HG02981 (cell line): ENCODE measurements around the gene EFCAB8.

Experiments used
- ATAC-seq: cut with Tn5 transposase; IDR thresholded peaks from one replicate; pipeline ENCODE4 v1.9.1; 2021; ENCODE audit warnings: mild to moderate bottlenecking, moderate library complexity; ENCODE audit not compliant: unreplicated experiment

Gene EFCAB8, protein sequence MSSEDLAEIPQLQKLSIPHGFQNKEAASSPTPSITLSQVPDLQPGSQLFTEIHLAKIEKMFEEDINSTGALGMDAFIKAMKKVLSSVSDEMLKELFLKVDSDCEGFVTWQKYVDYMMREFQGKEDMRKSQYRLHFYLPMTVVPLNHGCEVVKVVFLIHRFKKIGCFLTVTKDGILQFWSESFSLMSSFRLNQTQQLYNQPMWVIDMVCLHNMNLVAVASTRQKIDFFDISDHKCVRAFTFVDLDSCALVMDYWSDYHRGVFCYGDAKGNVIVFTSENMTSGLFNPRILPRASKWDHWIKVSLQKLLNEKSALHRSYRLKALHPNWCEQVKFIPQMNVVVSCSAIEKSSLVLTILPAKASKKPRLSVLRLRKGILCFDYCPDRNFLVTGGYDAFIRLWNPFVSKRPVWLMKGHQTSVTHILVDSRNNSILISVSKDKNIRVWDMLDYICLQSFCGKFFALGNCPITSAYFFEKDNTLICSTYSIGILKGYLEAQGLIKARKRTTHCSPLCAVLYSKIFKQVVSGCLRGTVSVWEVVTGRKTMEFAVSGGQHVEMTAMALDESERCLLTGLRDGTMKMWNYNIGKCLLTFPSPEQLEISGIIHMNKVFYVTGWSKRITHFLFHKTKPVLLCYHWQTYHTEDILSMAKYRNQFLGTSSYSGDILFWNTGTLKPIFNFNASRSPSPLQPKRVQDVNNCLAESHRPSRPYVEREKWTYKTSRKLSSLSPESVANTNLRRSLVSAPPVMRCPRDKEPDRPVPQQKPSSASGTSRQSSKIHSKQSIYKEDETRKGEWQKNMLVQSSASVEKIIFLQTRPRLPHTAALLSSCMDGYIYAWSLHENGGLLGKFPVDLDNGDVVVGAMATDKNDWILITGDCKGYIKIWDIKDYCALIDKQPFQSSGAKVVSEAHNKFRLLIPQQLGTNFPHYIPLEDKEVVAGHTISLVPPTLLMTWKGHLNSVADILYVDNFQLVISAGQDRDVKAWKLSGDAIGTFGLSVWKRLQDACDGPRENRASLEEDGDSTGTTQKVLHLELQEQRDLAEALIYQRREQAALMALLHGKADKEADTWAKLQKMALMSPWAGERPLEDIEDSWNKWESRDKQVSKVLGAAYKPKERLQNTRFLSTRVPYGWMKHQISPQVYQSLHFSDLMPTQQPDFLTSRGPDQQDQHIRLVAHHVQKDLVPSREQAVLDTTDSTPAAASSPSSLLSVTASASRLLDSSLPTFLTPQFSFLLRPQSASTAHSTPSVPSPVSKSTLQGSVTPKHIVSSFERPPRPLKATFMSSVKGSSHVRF

DNA sequence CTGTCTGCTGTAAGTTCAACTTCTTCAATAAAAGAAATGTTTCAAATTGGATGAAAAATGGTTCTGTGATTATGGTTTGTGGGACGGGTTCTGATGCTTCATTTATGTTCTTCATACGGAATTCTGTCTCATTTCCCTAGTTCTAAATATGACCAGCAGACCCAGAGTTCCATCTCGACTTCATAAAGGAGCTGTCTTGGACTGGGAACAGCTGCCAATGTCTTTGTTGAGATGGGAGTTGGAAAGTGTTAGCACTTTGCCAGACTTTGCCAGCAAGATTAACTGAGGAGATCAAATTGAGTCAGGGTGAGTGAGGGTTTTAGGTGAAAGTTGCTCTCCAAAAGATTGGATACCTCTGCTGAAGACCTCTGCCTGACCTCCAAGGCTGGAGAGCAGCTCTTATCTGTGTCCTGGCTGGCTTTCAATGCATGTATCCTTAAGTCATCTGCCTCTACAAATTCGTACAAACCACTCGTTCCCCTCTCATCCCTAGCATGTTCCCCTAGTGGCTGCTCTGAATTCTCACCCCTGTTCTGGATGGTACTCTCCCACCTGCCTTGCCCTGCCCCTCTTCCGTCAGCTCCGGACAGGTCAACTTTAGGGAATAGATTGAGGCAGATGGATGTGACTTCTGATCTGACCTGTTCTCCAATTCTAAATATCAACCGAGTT lies at the start of gene EFCAB8:
EFCAB8 (plus strand) TSS at position 223 of the 672 bp plus-strand sequence. CDS start 4,870 bp downstream, outside the sequence.
- ATAC-seq, result no peak

DNA sequence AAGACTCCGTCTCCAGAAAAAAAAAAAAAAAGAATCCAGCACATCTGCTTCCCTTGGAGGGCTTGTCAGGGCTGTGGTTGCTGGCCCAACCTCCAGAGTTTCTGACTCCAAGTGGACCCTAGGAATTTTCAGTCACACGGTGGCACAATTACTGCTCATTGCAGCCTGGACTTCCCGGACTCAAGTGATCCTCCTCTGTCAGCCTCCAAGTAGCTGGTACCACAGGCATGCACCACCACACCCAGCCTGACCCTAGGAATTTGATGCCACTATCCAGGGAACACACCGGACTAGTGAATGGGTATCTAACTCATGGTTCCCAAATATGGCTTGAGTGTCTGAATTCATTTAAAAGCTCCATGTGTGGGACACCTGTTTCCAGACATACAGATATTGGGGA lies 48.8 kb upstream of the EFCAB8 start:
- no peak for ATAC-seq

- no peak for ATAC-seq
Measured at GRCh38 chr20:32810941-32811340, 47.8 kb upstream of the EFCAB8 start.

GRCh38 chr20:32811886-32812285 lies 46.8 kb upstream of the EFCAB8 start:
- no peak for ATAC-seq

DNA sequence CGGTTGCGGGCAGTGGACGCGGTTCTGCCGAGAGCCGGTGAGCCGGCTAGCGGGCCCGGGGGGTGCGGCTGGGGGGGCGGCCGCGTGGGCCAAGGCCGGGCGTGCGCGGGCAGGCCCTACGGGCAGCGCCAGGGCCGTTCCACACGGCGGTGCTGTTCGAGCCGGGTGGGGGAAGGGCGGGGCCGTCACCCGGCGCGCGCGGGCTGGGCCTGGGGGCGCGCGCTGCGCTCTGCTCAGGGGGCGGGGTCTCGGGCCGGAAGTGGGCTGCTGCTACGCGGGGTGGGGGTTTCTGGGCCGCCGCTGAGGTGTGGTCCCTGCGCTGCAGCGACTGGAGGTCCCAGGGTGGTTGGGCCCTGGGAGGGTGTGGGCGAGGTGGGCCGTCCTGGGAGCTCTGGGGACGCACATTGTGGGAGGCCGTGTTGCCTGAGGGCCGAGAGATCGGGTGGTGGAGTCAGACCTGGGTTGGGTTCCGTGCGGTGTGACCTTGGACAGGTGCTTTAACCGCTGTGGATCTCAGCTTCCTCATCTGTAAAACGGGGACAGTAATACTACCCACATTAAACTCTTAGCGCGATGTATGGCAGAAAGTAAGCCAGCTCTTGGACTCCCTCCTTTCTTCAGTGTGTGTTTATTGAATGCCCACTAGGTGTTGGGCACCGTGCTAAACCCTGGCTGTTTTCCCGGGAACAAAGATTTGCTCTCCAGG lies 38.6 kb upstream of the EFCAB8 start:
- peak; percentile 63 for ATAC-seq

GRCh38 chr20:32820698-32821377 lies 37.9 kb upstream of the EFCAB8 start:
- ATAC-seq, result no peak

DNA sequence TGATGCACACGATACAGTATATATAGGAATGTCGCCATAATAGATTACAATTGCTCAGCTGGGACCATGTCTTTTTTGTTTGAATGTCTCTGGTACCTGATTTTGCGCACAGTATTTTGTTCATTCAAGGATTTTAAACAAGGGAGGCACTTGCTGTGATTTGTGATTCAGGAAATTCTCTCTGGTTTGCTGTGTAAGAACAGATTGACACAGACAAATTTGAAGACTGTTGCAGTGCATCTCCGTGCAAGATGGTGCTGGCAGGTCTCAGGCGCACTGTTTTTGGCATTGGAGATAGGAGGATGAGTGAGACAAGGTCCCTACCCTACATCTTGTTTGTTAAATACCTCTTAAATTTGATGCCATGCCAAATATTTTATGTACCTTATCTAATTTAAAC lies 36.5 kb upstream of the EFCAB8 start:
- ATAC-seq, result no peak

DNA sequence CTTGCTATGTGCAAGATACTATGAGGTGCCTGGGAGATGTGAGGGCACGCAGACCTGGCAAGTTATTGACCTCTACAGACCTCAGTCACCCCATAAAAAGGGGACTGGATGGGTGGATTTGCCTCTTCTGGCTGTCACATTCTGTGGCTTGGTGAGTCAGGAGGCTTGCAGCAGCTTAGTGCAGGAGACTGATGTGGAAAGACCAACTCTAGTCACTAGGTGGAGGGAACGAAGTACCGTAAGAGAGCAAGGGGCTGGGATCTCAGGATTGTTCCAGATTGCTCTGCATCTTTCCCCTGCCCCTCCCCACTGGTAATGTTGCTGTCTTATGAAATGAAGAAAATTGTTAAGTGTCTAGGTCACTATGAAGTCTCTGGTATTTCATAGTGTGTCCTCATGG lies 35.6 kb upstream of the EFCAB8 start:
- ATAC-seq, result no peak

- no peak for ATAC-seq
Measured at GRCh38 chr20:32823737-32824588, 34.8 kb upstream of the EFCAB8 start.

DNA sequence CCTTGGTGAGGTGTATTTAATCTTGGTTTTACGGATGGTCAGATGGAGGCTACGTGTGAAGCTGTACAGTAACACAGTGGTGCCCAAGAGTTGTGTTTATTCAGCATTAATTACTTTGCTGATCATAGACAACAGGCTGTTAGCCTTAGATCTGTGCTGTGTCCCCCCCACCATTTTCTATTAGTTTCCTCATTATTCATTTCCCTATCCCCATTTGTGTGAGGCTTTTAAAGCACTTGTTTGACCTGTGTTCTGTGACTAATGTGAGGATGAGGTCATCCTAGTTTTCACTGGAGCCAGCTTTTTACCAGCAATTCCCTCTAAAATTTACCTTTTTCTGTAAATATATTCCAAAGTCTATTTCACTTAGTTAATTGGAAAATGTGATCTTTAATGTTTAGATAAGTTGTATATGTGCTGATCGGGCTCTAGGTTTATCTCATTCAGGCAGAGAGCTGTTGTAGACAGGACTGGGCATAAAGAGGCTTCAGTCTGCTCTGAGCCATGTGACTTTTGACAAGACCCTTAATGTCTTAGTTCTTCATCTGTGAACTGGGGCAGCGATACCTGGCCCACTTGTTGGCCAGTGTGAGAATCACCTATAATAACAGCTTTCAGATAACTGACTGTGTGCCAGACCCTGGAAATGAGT lies 30.6 kb upstream of the EFCAB8 start:
- ATAC-seq, result no peak

DNA sequence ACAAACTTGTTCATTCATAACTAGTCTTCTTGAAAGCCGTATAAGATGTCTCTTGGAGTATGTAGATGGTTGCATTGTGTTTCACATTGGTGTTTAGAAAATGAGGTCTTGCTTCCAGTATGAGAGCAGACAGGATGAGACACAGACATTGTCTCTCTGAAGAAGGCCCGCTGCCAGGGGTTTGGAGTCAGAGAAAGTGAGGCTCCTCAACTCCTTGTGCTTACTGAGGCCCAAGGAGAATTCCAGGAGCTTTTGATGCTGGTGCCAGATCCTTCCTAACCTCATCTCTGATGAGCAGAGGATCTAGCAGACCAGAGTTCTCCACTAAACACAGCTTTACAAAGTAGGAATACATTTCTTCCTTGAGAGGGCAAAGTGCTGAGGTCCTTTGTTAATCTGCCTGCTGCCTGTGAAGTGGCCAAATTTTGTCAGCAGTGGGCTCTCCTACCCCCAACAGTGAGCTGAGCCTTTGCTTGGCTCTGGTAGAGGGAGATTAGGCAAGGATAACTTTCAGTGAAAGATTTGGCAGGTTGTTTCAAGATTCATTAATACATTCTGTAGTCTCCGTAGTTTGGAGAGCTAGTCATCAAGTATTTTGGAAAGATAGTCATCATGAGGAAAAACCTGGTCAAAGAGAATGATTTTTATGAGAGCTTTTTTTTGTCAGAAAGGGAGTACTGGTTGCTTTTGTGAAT lies 29.3 kb upstream of the EFCAB8 start:
- no peak for ATAC-seq

DNA sequence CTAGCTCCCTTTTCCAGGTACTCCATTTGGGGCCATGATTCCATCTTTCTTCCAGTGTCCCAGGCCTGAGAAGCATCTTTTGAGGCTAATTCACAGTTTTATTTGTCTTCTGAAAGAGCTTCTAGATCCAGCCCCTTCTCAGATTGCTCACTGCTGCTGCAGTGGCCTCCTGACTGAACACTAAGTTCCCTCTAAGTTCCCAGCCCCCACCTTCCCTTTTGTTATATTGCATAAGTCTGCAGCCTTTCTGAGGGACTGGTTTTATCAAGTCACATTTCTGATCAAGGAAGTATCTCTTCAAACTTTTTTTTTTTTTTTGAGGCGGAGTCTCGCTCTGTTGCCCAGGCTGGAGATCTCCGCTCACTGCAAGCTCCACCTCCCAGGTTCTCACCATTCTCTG lies 28.3 kb upstream of the EFCAB8 start:
- no peak for ATAC-seq

- ATAC-seq, result no peak
Measured at GRCh38 chr20:32831982-32832381, 26.7 kb upstream of the EFCAB8 start.

- no peak for ATAC-seq
Measured at GRCh38 chr20:32832664-32833063, 26.1 kb upstream of the EFCAB8 start.

- ATAC-seq, result no peak
Measured at GRCh38 chr20:32834972-32835371, 23.8 kb upstream of the EFCAB8 start.

DNA sequence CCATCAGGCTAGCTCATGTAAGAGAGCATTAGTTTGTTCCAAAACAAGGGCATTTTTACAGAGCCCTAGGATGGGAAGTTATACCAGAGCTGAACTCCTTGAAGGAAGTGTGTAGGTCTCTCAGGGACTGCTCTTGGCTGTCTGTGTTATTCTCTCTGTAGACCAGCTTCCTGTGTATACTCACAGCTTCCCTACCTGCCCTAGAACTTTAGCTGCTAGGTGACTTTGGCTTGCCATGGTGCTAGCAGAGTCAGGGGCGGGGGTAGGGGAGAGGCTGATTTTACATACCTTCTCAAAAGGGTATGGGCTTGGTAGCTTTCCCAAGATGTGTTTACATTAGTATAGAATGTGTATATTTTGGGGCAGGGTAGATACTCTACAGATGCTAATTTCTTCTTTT lies 21.6 kb upstream of the EFCAB8 start:
- ATAC-seq, result no peak

DNA sequence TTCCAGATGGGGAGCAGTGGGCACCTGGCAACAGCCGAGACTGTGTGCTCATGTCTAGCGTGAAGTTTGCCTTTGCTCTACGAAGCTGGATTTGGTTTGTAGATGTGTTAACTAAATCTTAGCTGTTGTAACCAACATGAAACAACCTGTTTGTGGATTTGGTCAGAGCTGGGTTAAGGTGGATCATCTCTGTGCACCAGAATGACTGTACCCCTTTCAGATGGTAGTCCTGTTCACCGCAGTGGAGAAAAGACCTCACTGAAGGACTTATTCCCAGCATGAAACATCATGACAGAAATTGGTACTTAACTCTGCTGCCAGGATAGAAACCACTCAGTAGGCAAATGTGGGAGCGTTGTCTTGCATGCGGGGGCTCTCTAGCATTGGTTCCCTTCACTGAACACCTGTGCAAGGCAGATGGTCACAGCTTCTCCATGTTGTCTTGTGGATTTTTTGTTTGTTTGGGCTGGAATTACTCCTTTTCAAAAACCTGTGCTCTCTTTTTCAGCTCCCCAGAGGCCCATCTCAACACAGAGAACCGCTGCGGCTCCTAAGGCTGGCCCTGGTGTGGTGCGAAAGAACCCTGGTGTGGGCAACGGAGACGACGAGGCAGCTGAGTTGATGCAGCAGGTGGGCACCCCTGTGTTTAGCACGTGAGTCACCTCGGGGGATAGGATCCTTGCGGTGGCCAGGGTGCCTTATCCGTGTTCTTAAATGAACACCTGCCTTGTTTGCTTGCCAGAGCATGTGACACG lies 19.3 kb upstream of the EFCAB8 start:
- no peak for ATAC-seq
